Omental fat pad (tissue), 4 donors: ENCODE results near the gene NMRAL1. TPM values are rescaled to one million over a fixed set of nuclear protein-coding genes. Genes with fewer than 3 reads are reported as not detected.

ENCODE experiments used
- ATAC-seq: fragments of 150-250 bp; one replicate; pipeline ENCODE4 v1.9.1; 2016; ENCODE audit warnings: mild to moderate bottlenecking, moderate library complexity; ENCODE audit not compliant: low FRiP score
- DNase-seq: peaks from one replicate; pipeline ENCODE4 v3.0.0-alpha.2; 2019; ENCODE audit warnings: low spot score
- CTCF ChIP-seq, 3 donors: fragments of 450-650 bp; IDR thresholded peaks; one replicate each; pipeline ENCODE4 v1.5.1; 2016 to 2017; ENCODE audit warnings: antibody characterized with exemption in 3 of 3, mild to moderate bottlenecking in 3 of 3, moderate library complexity in 2 of 3
- total RNA-seq, 4 donors: library from RNA; depleted of rRNA; stranded (reverse); fragments of >200 nt; gene quantifications; one replicate each; pipeline ENCODE4 v1.1.0, GENCODE V29; 2016

The NMRAL1 gene
- total RNA-seq, 4 donors from 2014 or later, result 27.9 to 56.8 (median 44.5) TPM

- ATAC-seq (no peak), DNase-seq (no peak)
- no peak for TF ChIP-seq CTCF (IDR thresholded peaks at IDR 0.05)
These were observed 45.9 kb downstream of the NMRAL1 start for GRCh38 chr16:4428500-4428899.

GRCh38 chr16:4426722-4427372 is 47.6 kb downstream of the NMRAL1 start:
- TF ChIP-seq CTCF (IDR thresholded peaks at IDR 0.05), result no peak
- ATAC-seq, result no peak

GRCh38 chr16:4426021-4426684 is 48.3 kb downstream of the NMRAL1 start:
- ATAC-seq, result peak; percentile 39
- DNase-seq, result no peak
- no peak for TF ChIP-seq CTCF (IDR thresholded peaks at IDR 0.05)

More at GRCh38 chr16:4426722-4427372, 47.6 kb downstream of the NMRAL1 start:
- no peak for DNase-seq

GRCh38 chr16:4425378-4426020 is 48.9 kb downstream of the NMRAL1 start, which contains the start of gene DNAJA3:
Gene DNAJA3, plus strand, starts transcription at chr16:4425868. Its CDS starts 14 bp downstream, at chr16:4425882.
- TF ChIP-seq CTCF (IDR thresholded peaks at IDR 0.05), result no peak
- ATAC-seq (peak; percentile 97), DNase-seq (peak; percentile 75)

GRCh38 chr16:4420505-4421105 is 53.8 kb downstream of the NMRAL1 start:
- DNase-seq, result no peak
- ATAC-seq, result no peak
- TF ChIP-seq CTCF (IDR thresholded peaks at IDR 0.05), result no peak

- ATAC-seq (no peak), DNase-seq (no peak)
- no peak for TF ChIP-seq CTCF (IDR thresholded peaks at IDR 0.05)
These were observed 54.9 kb downstream of the NMRAL1 start for GRCh38 chr16:4419402-4419959.
